GM18870 (cell line): ENCODE data around the gene PDP2.

Experiments used
- ATAC-seq: cut with Tn5 transposase; IDR thresholded peaks from one replicate; pipeline ENCODE4 v1.9.1; 2021; ENCODE audit warnings: moderate library complexity; ENCODE audit not compliant: unreplicated experiment

PDP2 gene, protein sequence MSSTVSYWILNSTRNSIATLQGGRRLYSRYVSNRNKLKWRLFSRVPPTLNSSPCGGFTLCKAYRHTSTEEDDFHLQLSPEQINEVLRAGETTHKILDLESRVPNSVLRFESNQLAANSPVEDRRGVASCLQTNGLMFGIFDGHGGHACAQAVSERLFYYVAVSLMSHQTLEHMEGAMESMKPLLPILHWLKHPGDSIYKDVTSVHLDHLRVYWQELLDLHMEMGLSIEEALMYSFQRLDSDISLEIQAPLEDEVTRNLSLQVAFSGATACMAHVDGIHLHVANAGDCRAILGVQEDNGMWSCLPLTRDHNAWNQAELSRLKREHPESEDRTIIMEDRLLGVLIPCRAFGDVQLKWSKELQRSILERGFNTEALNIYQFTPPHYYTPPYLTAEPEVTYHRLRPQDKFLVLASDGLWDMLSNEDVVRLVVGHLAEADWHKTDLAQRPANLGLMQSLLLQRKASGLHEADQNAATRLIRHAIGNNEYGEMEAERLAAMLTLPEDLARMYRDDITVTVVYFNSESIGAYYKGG

DNA sequence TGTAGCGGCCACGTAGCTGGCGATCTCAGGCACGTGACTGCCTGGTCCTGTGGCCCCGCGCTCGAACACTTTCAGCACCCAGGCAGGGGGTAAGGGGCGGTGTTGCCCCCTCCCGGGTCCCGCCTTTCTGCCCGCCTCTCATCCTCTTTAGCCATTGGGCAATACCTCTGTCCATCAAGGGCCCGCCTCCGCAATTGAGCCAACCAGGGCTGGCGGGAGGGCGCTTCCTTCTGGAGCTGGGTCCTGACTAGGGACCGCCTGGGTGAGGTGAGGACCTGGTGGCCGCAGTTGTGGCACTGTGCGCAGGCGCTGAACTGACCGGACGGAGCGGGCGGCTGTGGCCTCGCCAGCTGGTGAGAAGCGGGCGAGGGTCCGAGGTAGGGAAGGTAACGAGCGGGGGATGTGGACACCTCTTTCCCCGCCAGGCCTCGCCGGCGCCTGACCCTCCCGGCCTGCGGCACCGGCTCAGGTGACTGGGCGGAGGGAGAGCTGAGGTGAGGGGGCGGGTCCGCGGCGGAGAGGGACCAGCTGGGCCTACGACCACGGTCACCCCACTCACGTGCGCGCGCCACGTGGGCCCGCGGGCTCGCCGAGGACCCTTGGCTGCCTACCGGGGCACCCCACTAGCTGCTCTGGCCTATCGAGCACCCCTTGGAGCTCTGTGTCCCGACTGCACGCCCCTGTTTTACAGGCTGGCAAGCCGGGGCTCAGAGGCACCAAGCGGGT, at the start of gene PDP2:
PDP2 (plus strand) TSS at position 228 of the 726 bp plus-strand sequence. CDS start 3,770 bp downstream, outside the sequence.
- ATAC-seq: peak; percentile 73

DNA sequence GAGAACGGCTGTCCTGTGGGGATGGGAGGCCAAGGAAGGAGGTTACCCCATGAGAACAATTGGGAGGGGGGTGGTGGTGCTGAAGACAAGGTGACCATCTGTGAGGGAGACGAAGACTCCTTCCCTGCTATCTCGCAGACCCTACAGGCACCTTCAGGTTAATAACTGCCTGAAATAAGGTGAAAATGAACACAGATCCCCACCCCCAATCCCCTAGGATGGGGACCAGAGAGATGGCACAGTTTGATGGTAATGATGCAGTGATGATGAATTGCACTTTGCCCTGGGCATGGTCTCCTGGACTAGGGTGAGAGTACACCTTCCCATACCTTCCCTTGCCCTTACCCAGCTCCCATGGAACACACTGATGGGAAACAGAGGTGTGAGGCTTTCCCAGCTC, 48.1 kb upstream of the PDP2 start:
- no peak for ATAC-seq

DNA sequence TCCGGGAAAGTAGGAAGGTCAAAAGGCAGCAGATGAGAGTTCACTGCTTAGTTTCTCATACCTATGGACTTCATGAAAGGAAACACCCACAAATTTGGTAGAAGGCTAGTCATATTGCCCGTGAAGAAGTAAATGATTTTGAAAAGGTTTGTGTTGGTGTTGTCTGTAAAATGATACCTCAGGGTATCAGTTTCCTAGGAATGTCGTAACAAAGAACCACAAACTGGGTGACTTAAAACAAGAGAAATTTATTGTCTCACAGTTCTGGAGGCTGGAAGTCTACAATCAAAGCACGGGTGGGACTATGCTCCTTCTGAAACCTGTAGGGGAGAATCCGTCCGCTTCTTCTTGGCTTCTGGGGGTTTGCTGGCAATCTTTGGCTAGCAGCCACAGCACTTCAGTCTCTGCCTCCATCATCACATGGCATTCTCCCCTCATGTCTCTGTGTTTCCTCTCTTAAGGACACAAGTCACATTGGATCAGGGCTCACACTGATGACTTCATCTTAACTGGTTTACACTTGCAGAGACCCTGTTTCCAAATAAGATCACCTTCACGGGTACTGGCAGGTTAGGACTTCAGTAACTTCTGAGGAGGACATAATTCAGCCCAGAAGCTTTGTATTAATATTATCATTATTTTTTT, 47.5 kb upstream of the PDP2 start:
- ATAC-seq: no peak

DNA sequence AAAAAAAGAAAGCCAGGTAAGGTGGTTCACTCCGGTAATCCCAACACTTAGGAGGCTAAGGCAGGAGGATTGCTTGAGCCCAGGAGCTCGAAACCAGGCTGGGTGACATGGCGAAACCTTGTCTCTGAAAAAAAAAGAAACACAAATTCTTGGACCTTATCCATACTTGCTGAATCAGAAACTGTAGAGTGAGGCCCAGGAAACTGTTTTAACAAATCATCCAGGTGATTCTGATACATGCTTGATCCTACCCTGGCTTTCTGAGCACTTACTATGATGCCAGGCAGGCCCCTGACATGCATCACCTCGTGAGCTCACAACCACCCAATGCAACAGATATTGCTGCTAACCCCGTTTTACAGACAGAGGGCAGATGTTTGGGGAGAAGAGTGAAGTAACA, 45.6 kb upstream of the PDP2 start:
- no peak for ATAC-seq

DNA sequence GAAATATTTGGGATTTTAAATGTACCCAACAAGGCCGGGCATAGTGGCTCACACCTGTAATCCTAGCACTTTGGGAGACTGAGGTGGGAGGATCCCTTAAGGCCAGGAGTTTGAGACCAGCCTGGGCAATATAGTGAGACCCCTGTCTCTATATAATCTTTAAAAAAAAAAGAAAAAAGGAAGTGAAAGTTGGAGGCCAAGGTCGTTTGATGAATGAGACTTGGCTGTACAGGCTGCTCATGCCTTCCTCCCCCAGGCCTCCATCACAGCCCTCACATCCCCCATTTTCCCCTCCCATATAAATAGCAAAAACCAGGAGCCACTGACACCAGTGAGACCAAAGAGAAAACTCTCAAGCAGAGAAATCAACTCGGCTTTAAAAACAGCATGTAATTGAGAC, 39.4 kb upstream of the PDP2 start:
- no peak for ATAC-seq

DNA sequence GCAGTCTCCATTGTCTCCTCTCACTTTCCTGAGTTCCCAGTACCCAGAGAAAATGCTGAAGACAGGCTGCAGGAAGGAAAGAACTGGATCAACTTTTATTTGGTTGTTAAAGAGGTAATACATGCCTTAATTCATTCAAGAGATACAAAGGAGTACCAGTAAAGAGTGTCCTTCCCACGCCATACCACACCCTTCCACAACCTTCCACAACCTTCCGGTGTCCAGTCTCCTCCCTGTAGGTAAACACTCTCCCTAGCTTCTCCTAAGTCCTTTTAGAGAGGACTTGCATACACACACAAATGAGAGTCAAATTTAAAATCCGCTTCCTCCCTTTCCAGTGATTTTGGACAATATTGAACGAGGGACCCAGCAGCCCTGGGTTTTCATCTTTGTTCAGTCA, 38.9 kb upstream of the PDP2 start:
- no peak for ATAC-seq

DNA sequence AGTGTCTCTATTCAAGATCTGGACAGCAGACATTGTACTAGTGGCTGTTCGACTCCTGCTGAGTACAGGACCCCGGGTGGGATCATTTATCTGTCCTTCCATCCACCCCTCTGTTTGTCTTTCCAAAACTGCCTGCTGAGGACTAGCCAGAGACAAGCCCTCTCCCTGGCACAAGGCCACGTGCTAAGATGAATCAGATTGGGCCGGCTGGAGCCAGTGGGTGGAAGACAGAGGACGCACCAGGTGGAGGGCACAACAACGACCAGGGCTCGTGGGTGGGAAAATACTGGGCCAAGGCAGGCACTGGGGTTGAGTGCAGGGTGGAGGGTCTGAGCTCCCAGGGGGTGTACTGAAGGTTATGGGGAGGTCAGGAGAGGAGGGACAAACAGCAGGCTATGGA, 37.5 kb upstream of the PDP2 start:
- no peak for ATAC-seq

DNA sequence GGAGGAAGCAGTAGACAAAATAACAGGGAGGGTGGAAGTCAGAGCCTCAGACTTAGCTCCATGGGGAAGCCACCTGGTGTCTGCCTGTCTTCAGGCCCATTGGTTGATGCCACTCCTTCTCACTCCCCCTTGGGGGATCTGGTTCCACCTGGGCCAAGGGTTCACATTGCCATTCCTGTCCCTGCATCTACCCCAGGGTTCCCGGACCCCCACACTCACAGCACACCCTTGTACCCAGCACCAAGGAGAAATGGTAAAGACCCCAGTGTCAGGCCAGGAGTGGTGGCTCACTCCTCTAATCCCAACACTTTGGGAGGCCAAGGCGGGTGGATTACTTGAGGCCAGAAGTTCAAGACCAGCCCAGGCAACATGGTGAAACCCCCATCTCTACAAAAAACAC, 37.1 kb upstream of the PDP2 start:
- no peak for ATAC-seq

DNA sequence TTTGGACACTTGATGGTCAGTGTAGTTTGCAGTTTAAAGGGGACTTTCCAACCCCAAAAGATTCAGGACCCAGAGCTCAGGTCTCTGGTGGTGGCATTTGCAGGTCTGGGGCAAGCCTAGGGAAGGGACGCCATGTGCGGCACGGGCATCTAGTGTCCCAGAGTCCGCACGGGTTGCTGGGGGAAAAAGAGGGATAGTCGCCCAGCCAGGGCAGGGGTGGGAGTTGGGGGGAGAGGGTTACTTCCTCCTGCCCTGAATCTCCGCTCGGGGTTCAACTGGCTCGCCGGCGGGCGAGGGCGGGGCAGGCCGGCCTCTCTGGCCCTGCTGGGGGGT, 36.3 kb upstream of the PDP2 start:
- ATAC-seq: no peak

DNA sequence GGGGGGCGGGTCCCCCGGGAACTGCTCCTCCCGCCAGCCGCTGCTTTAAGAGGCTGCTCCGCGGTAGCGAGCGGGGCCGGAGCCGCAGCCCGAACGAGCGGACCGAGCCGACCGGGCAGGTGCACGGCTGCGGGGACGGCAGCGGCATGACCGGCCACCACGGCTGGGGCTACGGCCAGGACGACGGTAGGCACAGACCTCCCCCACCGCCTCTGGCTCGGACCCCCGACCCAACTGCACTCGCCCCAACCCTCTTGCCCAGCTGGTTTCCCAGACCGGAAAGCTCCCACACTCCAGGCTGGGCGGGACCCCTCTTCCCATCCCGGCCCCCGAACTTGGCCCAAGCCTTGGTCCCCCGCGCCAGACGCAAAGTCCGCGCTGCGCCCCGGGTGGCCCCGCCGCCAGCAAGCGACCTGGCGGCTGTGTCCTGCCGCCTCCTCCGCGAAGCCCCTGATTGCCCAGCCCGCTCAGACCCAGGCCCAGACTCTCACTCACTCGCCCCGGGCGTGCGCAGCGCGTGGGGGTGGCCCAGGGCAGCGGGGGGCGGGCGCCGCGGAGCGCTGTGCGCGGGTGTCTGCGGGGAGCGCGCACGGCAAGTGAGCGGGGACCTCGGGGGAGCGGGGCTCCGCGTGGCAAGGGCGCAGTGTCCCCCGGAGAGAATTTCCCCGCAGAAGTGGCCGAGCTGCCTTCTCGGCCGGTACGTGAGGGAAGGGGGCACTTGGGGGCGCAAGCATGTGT, 35.8 kb upstream of the PDP2 start, which contains the start of gene CA7:
CA7 (plus strand) TSS at position 73 of the 738 bp plus-strand sequence; CDS start at position 147, 74 bp downstream.
- no peak for ATAC-seq

DNA sequence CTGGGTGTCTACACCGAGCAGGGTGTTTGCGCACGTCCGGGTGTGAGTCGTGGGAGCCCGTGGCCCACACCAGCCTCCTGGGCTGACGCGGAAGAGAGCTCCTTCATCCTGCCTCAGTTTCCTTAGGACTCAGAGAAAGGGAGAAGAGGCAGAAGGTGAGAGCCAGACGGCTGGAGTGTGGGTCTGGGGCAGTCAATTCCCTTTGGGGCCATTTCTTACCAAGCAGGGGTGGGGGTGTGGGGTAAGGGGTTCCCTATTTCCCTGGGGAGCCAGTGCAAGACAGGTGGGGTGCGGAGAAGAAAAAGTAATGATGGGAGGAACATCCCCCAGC, 35.3 kb upstream of the PDP2 start:
- no peak for ATAC-seq

DNA sequence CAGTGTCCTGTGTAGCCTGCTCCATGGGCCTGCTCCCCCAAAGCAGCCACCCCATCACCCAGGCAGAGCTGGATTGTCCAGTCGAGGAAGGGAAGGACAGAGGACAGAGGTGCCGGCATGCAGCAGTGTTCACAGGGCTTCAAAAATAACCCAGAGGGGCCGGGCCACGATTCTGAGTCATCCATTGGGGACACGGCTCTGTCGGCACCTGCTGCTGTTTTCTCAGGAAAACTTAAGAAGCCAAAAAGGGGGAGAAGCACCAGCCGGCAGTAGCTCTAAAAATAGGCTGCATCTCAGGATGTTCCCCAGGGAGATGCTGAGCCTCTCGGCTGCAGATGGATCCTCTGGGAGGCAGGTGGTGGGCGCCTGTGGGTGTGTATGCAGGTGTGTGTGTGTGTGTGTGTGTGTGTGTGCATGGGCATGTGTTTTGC, 34.5 kb upstream of the PDP2 start:
- no peak for ATAC-seq

DNA sequence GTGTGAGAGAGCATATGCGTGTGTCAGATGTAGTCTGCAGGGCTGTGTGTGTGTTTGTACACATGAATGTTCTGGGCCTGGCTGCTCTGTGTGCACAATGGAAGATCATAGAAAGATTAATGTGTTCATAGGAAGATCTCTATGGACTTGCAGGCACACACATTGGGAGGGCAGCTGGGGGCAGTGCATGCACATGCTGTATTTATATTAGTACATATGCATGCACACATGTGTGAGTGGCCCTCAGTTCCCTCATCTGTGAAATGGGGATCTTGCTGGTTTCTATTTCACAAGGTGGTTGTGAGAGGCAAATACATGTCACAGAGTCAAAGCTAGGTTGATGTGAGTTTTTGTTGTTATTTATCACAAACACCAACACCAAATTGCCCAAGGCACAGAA, 34.0 kb upstream of the PDP2 start:
- no peak for ATAC-seq

DNA sequence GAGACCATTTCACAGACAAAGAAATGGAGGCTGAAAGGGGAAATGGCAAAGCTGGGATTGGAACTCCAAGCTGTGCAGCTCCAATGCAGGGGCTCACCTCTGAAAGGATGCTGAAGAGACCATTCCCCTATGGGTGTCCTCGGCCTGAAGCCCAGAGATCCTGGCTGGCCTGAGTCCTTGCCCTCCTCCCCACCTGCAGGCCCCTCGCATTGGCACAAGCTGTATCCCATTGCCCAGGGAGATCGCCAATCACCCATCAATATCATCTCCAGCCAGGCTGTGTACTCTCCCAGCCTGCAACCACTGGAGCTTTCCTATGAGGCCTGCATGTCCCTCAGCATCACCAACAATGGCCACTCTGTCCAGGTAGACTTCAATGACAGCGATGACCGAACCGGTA, 33.5 kb upstream of the PDP2 start:
- no peak for ATAC-seq

DNA sequence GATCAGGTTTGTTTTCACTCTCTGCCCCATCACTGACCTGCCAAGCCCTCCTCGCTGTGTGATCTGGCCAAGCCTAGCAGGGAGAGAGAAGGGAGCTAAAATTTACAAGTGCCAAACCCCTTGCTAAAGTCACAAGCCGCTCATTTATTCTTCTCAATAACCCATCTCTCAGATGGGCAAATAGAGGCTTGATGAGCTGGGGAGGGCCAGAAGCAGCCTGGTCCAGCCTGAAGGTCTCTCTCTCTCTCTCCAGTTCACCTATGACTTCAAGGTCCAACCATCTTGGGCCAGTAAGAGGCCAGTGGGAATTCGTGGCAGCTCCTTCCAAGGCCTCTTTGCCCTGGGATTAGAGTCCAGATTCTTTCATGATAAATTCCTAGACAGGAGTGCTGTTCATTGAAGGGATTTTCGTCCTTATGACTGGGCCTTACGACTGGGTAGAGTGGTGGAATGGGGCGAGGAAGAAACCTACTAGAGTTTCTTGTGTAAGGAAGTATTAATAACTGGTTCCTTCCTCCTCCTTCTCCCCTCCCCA, 32.7 kb upstream of the PDP2 start:
- ATAC-seq: no peak

DNA sequence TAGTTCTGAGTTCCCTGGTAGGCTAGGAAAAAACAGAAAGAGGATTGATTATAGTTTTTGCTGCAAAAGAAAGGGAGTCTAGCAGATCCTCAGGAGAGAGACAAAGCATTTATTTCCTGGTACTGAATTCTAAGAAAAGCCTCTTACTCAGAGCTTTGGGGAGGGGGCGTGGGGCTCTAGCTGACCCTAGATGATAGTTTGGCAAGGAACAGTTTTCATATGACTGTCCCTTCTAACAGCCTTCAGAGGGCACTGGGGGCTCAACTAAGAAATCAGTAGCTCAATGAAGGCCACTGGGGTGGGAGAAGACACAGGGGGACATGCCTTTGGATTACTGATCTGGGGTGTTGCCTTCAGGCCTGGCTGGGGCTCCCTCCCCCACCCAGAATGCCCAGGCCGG, 32.1 kb upstream of the PDP2 start:
- ATAC-seq: no peak

DNA sequence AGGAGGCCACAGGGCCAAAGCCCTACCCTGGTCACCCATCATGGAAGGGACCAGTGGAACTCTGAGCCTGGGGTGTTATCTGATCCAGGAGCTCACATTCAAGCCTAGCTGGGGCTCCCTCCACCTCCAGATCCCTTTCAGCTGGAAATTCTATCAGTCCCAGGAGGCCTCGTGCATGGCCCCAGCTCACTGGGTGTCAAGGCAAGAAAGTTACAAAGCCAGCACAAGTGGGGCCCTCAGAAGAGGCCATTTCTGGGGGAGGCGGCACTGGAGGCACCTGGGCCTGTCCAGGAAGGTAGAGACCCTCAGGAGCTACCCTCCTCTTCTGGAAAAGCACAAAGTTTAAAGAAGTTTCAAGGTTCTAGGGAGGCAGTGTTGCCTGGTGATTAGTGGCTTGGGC, 31.3 kb upstream of the PDP2 start:
- ATAC-seq: no peak

DNA sequence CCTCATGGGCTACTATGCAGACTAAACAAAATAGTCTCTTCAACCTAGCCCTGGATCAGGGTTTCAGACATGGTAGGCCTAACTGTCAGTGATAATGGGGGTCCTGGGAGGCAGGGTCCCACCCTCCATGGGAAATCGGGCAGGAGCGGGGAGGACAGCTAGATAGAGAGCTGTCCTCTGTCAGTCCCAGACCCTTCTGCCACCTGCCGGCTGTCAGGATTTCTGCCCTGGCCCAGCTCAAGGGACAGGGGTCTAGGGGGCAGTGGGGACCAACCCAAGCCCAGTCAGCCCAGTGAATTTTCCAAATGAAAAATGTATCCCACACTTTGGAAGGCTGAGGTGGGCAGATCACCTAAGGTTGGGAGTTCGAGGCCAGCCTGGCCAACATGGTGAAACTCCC, 30.8 kb upstream of the PDP2 start:
- ATAC-seq: no peak

DNA sequence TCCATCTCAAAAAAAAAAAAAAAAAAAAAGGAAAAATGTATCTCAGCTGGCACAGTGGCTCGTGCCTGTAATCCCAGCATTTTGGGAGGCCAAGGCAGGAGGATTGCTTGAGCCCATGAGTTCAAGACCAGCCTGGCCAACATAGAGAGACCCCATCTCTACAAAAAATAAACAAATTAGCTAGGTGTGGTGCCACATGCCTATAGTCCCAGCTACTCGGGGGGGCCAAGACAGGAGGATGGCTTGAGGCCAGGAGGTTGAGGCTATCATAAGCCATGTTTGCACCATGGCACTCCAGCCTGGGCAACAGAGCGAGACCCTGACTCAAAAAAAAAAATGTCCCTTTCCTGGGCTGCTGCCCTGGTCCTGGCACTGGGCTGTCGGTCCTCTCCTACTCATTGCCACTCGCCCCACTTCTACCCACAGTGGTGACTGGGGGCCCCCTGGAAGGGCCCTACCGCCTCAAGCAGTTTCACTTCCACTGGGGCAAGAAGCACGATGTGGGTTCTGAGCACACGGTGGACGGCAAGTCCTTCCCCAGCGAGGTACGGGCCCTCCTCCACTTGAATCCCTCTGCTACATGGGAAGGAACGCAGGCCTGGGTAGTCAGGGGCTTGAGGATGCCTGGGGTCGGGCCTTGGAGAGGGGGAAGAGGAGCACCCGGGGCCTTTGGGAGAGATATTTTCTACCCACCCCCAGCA, 30.1 kb upstream of the PDP2 start:
- no peak for ATAC-seq
